Natural killer cell (primary cell): ENCODE results near the gene TRERF1. TPM values are rescaled to one million over a fixed set of nuclear protein-coding genes. Genes with fewer than 3 reads are reported as not detected.

Experiments used
- ATAC-seq, 3 donors: fragments of 150-1000 bp in 2 of 3; fragments of 200-7000 bp in 1 of 3; cut with Tn5 transposase; 1 replicate in 1 of 3; 2 replicates in 2 of 3; pipeline ENCODE4 v1.10.0; 2021; ENCODE audit warnings: mild to moderate bottlenecking in 2 of 3, moderate library complexity in 2 of 3
- DNase-seq, 2 donors: peaks; one replicate each; pipeline versions ENCODE4 v3.0.0 to v3.0.0-alpha.2; 2013 to 2021; ENCODE audit warnings: mixed read lengths in 1 of 2
- H3K27ac ChIP-seq: one replicate; pipeline ENCODE4 v1.5.1; 2013; ENCODE audit warnings: mild to moderate bottlenecking, low read length
- H3K27me3 ChIP-seq: one replicate; pipeline ENCODE4 v1.6.1; 2013; ENCODE audit warnings: low read length; ENCODE audit not compliant: control insufficient read depth, insufficient read depth
- H3K36me3 ChIP-seq: one replicate; pipeline ENCODE4 v1.6.1; 2013; ENCODE audit warnings: low read length; ENCODE audit not compliant: control insufficient read depth, insufficient read depth
- H3K4me1 ChIP-seq: one replicate; pipeline ENCODE4 v1.6.1; 2013; ENCODE audit warnings: low read length; ENCODE audit not compliant: control insufficient read depth, insufficient read depth
- H3K4me3 ChIP-seq: one replicate; pipeline ENCODE4 v1.5.1; 2013; ENCODE audit warnings: low read length
- H3K9me3 ChIP-seq: one replicate; pipeline ENCODE4 v1.6.1; 2013; ENCODE audit warnings: low read length; ENCODE audit not compliant: control insufficient read depth, insufficient read depth
- H3K27ac Mint-ChIP-seq, 2 donors: one replicate each; pipeline ENCODE4 v1.8.0; 2022; ENCODE audit warnings: mild to moderate bottlenecking in 2 of 2, mixed read lengths in 2 of 2, moderate library complexity in 1 of 2
- H3K27me3 Mint-ChIP-seq, 2 donors: one replicate each; pipeline ENCODE4 v1.8.0; 2022; ENCODE audit warnings: low read depth in 2 of 2, mixed read lengths in 2 of 2
- H3K36me3 Mint-ChIP-seq: one replicate; pipeline ENCODE4 v1.8.0; 2022; ENCODE audit warnings: mixed read lengths
- H3K4me1 Mint-ChIP-seq, 2 donors: one replicate each; pipeline ENCODE4 v1.8.0; 2022; ENCODE audit warnings: mixed read lengths in 2 of 2
- H3K4me3 Mint-ChIP-seq: one replicate; pipeline ENCODE4 v1.8.0; 2022; ENCODE audit warnings: mild to moderate bottlenecking, moderate library complexity, mixed read lengths
- H3K9me3 Mint-ChIP-seq, 2 donors: one replicate each; pipeline ENCODE4 v1.8.0; 2022; ENCODE audit warnings: mixed read lengths in 2 of 2
- CTCF ChIP-seq: fragments of 200-600 bp; IDR thresholded peaks from one replicate; pipeline ENCODE4 v1.8.0; 2022; ENCODE audit warnings: antibody characterized with exemption
- WGBS: methylation state at CpG from one replicate; pipeline ENCODE4 v1.1.7; 2013; ENCODE audit warnings: missing lambda C conversion rate; ENCODE audit not compliant: insufficient coverage; 5-methylcytosine and 5-hydroxymethylcytosine counted together
- intact Hi-C: fragments of 100-400 bp; cut with micrococcal nuclease; formaldehyde crosslinking; loops from one replicate; pipeline ENCODE4 v1.14.2; 2022
- total RNA-seq, 4 donors: library from RNA; stranded (reverse); fragments of 120-200 nt in 1 of 4; gene quantifications; one replicate each; pipeline versions ENCODE4 v1.2.3 to v1.2.4, GENCODE V29; 2013 to 2022

The TRERF1 gene
- total RNA-seq, 3 donors from 2014 or later (not counting 1 experiment from before 2014, with no cell fraction given) = 34.6 to 42.3 (median 38.6) TPM

- Histone ChIP-seq H3K27ac (peak overlapping the region; percentile 38), H3K36me3 (no peaks in the 10 kb centered on the region), H3K27me3 (no peaks in the 10 kb centered on the region), H3K4me1 (peaks cover 40% of the 10 kb centered on the region), H3K4me3 (no peak overlapping the region), H3K9me3 (no peaks in the 10 kb centered on the region)
- Mint-ChIP-seq H3K27me3 (no peaks in the 10 kb centered on the region), H3K27ac (peak overlapping the region; percentile 91), H3K4me1 (peaks cover 73 to 76% of the 10 kb centered on the region in 2 donors), H3K4me3 (peak overlapping the region; percentile 88), H3K9me3 (no peaks in the 10 kb centered on the region), H3K36me3 (no peaks in the 10 kb centered on the region)
- no peak for ATAC-seq
- intact Hi-C loops = no loop called here
- DNase-seq = no peak
- no peak for TF ChIP-seq CTCF
- 95% methylated on average over 5 of the region's 5 CpGs for WGBS
These were observed 47.9 kb downstream of the TRERF1 start for GRCh38 chr6:42403831-42404230.

GRCh38 chr6:42403421-42403820 is 48.3 kb downstream of the TRERF1 start:
- WGBS = 98% methylated on average over 7 of the region's 7 CpGs
- Histone ChIP-seq H3K27me3 (no peaks in the 10 kb centered on the region), H3K9me3 (no peaks in the 10 kb centered on the region), H3K27ac (peak overlapping the region; percentile 38), H3K4me3 (no peak overlapping the region), H3K4me1 (peaks cover 40% of the 10 kb centered on the region), H3K36me3 (no peaks in the 10 kb centered on the region)
- H3K9me3 Mint-ChIP-seq = no peaks in the 10 kb centered on the region
- H3K36me3 Mint-ChIP-seq = no peaks in the 10 kb centered on the region
- H3K4me1 Mint-ChIP-seq = peaks cover 78 to 80% of the 10 kb centered on the region in 2 donors
- intact Hi-C loops = no loop called here
- no peak for TF ChIP-seq CTCF
- no peak for ATAC-seq
- no peak for DNase-seq
- H3K27me3 Mint-ChIP-seq = no peaks in the 10 kb centered on the region
- peak overlapping the region; percentile 88 for H3K4me3 Mint-ChIP-seq
- peak overlapping the region; percentile 91 for H3K27ac Mint-ChIP-seq

- Mint-ChIP-seq H3K9me3 (no peaks in the 10 kb centered on the region), H3K4me3 (peak overlapping the region; percentile 17), H3K4me1 (peaks cover 73 to 76% of the 10 kb centered on the region in 2 donors), H3K27ac (peak overlapping the region; percentile 62 to 91), H3K27me3 (no peaks in the 10 kb centered on the region), H3K36me3 (no peaks in the 10 kb centered on the region)
- intact Hi-C loops = no loop called here
- Histone ChIP-seq H3K27ac (no peak overlapping the region), H3K4me3 (no peak overlapping the region), H3K27me3 (no peaks in the 10 kb centered on the region), H3K36me3 (no peaks in the 10 kb centered on the region), H3K9me3 (no peaks in the 10 kb centered on the region), H3K4me1 (peaks cover 40% of the 10 kb centered on the region)
- no peak for TF ChIP-seq CTCF
- peak in 1 of 2 donors; percentile 50 for DNase-seq
- peak; percentile 43 to 68 (median 52) for ATAC-seq
- 28% methylated on average over 4 of the region's 5 CpGs for WGBS
These were observed 49.5 kb downstream of the TRERF1 start for GRCh38 chr6:42402184-42402583.

DNA sequence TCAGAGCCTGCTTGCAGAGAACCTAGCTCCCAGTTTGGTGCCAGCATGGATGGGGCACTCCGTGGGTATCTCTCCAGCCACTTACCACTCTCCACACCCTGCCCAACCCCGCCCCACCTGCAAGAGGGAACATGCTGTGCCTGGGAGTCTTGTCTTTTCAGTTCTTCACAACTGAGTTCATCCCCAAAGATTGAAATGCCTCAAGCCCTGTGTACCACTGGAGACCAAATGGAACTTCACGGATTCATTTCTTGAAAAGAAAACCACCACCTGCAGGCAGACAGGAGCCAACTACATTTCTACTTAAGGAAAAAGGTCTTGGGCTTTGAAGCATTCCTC is 50.1 kb downstream of the TRERF1 start:
- Mint-ChIP-seq H3K36me3 (no peaks in the 10 kb centered on the region), H3K4me3 (no peak overlapping the region), H3K27me3 (no peaks in the 10 kb centered on the region), H3K27ac (no peak overlapping the region), H3K9me3 (no peaks in the 10 kb centered on the region), H3K4me1 (peaks cover 67 to 70% of the 10 kb centered on the region in 2 donors)
- WGBS = 89% methylated on average over 3 of the region's 3 CpGs
- no peak for TF ChIP-seq CTCF
- ATAC-seq (no peak), DNase-seq (no peak)
- H3K9me3 ChIP-seq = no peaks in the 10 kb centered on the region
- intact Hi-C loops = no loop called here
- H3K27me3 ChIP-seq = no peaks in the 10 kb centered on the region
- no peak overlapping the region for H3K27ac ChIP-seq
- no peaks in the 10 kb centered on the region for H3K36me3 ChIP-seq
- H3K4me3 ChIP-seq = no peak overlapping the region
- peaks cover 39% of the 10 kb centered on the region for H3K4me1 ChIP-seq
